GM20431 (cell line): ENCODE measurements around the gene HCRTR2.
"Not testable (repeated sequence)": the region's sequence is repeated elsewhere in the genome, so short reads cannot be mapped to it uniquely, and the experiment has no call there.

ENCODE experiments used
- in situ Hi-C: fragments of 300-500 bp; cut with MseI, MboI; formaldehyde crosslinking; loops from one replicate; pipeline ENCODE4 v1.15.0; 2020; ENCODE audit warnings: low sequenced_read_pairs; ENCODE audit not compliant: unreplicated experiment

HCRTR2 gene

DNA sequence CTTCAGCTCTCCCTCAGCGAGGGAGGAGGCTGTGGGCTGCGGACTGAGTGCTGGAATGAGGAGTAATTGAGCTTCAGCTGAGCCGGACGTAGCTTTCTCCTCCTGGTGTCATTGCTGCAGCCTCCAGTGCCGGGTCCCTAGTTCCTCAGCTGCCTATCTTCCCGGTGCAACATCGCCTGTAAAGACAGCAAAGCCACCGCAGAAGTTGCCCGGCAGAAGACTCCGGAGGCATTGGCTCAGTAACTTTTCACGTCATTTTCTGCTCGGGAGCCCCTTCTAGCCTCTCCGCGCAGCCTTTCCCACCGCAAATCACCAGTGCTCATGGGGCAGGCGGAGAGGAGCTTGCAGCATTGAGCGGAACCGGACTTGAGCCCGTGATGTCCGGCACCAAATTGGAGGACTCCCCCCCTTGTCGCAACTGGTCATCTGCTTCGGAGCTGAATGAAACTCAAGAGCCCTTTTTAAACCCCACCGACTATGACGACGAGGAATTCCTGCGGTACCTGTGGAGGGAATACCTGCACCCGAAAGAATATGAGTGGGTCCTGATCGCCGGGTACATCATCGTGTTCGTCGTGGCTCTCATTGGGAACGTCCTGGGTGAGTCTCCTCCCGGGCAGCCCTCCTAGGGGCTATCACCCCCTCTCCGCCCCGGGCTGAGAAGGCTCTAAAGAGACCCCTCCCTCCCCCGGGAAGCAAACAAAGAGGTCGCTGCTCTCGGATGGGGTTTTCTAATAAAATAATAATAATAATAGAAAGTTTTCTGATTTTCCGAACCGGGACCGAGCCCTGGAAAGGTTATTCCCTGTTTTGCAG, at the start of gene HCRTR2:
TSS of gene HCRTR2 (plus strand) at position 305 of the 816 bp plus-strand sequence. CDS start at position 378, 73 bp downstream.
- in situ Hi-C loops, result no loop called here

DNA sequence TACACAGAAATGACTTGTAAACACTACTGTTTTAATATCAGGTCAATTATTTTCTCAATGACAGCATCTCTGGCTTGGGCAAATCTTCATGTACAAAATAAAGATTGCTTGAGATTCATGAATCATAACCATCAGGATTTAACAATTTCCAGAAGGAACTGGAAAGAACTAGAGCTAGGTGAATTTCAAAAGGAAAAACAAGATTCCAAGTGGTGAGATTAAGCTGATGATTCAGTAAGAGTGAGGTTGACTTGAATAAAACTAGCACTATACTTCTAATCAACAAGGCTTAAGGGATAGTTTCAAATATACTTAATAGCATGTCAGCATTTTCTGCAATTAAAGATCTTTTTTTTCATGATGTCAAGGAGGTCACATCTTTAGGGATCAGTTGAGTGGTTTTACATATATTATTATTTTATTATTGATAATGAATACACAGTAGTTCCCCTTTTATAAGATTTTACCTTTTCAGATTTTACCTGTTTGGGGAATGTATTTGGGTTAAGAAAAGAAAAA, 43.5 kb upstream of the HCRTR2 start:
- in situ Hi-C loops, result no loop called here

DNA sequence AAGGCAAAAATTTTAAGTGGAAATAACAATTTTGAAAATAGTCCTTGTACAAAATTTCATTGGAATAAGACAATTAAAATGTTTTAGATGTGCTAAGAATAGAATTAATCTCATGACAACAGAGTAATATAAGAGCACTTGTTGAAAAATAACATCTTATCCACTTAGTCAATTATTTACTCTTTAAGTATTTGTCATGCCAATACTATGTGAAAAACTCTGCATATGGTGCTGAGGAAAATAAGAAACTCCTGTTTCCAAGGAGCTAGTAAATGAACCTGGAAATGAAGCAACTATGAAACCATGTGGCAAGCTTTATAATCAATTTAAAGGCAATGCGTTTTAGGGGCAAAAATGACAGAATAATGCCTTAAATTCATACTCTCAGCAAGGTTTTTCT, 42.7 kb upstream of the HCRTR2 start:
- in situ Hi-C loops, result no loop called here

DNA sequence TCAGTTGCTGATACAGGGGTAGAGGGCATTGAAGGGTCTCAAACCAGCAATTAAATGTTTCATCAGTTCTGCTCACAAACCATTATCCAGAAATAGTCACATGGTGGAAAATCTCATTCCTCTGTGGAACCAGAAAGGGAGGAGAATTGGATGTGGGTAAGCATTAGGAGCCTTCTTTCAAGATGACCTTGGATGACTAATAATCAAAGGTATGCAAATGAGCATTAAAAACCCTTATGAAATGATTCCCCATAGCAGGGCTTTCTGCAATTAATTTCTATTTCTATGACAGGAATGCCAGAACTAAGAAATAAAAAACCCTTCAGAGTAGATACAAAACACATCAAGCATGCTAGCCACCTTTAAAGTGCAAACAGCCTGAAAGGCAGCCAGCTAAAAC, 37.4 kb upstream of the HCRTR2 start:
- in situ Hi-C loops, result no loop called here

DNA sequence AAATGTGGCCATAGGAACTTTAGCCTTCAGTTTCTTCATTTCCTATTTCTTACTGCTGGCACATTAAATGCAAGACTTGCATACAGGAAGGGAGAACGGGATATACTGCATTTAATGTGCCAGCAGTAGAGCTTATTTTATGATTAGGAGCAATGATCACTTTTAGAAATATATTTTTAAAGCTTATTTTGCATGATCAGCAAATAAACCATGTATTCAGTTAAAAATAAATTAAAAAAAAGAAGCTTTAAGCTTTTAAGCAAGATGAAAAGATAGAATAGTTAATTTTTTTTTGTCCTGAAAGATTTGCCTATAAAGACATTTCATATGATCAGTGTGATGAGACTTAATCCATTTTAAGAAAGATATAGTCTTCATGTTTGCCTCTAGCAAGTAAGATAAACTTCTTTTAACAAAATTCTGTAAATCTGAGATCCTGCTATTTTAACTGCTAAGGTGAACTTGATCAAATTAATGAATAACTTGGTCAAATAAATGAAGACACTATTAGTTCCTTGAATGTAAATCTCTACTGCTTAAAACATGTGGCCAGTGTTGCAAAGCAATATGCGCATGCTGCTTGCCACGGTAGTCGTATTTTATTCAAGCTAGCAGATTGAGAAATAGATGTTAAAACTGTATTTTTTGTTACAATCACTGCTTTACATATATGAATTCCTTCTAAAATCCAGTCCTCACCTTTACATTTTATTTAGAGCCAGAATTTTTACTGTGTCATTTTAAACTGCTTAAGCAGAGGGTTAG, 36.2 kb upstream of the HCRTR2 start:
- in situ Hi-C loops, result no loop called here

DNA sequence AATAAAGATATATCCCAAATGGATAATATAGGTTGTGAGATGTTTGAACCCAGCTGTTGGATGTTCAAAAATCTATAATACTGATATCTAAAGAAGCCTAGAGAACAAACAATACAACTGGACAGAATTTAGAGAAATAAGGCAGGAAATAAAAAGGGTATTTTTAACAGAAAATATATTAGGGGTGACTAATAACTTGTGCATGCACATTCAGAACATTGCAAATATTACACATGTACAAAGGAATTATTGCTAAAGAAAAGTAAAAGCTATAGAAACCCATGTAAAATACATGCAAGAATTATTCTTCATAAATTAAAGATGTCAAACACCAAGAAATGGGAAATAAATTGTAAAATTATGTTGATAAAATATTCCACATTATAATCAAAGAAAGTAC, 32.7 kb upstream of the HCRTR2 start:
- in situ Hi-C loops, result no loop called here

DNA sequence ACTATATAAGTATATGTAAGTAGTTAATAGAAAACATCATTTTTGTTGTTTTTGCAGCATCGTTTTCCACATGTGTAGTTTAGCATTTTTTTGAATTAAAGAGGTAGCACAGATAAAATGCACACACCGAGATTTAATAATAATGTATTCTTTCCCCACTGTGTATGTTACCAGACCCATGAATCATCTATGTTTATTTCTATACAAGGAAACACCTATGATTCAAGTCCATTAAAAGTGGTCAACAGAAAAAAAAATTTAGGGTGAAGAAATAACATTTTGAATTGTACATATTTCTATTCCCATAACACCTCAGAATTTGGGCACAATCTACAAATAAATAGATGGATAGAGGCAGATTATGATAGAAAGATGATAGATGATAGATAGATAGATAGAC, 31.7 kb upstream of the HCRTR2 start:
- in situ Hi-C loops, result no loop called here

DNA sequence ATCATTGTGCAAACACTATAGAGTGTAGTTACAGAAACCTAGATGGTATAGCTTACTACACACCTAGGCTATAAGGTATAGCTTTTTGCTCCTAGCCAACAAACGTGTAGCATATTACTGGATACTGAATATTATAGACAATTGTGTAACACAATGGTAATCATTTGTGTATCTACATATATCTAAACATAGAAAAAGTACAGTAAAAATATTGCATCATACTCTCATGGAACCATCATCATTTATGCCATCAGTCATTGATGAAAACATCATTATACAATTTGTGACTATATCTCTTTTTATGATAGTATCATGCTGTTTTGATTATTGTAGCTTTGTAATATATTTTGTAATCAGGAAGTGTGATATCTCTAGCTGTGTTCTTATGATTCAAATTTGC, 21.0 kb upstream of the HCRTR2 start:
- in situ Hi-C loops, result no loop called here

DNA sequence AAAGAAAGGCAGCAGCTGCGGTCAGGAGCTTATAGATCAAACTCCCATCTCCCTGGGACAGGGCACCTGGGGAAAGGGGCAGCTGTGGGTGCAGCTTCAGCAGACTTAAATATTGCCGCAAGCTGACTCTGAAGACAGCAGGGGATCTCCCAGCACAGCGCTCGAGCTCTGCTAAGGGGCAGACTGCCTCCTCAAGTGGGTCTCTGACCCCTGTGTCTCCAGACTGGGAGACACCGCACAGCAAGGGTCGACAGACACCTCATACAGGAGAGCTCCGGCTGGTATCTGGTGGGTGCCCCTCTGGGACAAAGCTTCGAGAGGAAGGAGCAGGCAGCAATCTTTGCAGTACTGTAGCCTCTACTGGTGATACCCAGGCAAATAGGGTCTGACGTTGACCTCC, 15.5 kb upstream of the HCRTR2 start:
- in situ Hi-C loops, result not testable (repeated sequence)

DNA sequence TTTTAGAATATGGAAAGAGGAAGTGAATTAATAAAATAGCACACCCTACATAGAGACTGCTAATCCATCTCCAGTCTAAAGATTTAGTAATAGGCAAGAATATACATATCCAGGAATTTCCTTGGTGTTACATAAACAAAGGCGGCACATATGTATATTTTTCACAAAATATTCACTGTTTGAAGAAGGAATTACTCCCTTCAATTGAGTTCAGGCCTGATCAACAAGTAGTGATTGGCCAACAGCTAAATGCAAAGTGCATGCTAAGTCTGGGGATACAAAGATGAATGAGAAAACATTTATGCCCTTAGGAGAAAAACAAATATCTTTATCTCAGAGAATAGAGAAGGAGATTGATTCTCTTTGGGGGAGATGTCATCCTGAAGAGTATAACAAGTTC, 6.5 kb upstream of the HCRTR2 start:
- in situ Hi-C loops, result no loop called here

DNA sequence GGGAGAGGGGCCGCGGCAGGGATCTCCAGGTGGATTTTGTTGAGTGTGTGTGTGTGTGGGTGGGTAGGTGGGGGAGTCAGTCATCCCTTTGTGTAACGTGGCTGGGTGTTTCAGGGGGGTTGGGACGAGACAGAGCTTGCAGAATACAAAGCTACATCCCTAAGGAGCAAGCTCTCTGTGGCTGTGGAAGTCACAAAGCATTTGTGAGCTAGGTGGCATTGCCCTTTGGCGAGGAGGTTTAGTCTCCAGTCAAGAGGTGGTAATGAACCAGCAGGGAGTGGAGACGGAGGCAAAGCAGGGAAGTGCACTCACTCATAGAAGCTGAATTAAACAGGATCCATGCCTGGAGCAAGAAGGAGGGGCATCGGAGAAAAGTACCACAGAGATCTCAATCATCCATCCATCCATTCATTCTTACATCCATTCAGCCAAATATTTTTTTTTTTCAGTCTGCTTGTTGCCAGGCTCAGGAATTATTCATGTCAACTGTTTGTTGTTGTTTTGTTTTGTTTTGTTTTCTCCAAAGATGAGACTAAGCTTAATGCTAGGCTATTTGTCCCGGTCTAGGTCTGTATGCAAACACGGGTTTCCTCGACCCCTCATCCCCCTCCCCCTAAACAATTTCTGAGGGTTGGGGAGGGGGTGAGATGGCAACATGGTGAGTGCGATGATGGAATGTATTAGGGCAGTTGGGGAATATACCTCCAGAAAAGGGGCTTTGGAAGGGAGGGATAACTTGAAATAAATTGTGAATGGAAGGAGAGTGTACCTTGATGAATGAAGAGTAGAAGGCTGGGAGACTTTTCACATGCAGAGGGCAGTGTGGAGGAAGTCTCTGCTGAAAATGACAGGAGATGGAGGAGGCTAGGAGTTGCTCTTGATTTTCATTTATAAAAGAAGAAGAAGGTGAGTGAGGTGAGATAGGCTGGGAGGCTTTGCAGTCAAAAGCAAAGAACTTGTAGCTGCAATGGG, 1.0 kb downstream of the HCRTR2 start:
- in situ Hi-C loops, result no loop called here

DNA sequence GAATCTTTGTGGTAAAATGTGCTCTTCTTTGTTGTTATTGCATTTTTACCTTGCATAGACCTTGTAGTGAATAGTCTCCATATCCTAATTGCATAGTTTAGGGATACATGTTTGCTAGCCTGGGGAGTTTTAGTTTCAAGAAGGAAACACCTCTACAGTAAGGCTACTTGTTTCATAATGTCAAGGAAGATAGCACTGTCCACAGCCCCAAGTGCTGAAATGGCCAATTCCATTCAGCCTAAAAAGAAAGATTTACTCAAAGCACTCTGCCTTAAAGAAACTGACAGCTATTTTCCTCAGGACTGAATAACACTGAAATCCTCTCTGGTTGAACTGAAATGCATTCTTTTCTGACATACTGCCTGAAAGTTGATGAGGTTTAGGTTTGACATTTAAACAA, 2.6 kb downstream of the HCRTR2 start:
- in situ Hi-C loops, result no loop called here

DNA sequence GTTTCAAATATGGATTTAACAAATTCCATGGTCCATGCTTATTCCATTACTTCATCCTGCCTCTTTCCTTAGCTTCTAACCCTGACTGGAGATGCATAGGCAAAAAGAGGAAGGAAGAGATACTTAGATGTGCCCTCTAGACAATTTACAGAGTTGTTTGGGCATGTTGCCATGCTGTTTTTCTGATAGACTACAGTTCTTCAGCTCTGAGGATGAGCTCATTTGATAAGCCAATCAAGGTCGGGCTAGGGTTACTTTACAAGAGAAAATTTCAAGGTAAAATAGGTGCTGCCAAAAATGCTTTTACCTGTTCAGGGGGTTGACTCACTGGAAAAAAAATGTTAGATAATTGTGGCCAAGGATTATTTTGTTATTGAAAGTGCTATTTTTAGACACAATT, 5.9 kb downstream of the HCRTR2 start:
- in situ Hi-C loops, result no loop called here

DNA sequence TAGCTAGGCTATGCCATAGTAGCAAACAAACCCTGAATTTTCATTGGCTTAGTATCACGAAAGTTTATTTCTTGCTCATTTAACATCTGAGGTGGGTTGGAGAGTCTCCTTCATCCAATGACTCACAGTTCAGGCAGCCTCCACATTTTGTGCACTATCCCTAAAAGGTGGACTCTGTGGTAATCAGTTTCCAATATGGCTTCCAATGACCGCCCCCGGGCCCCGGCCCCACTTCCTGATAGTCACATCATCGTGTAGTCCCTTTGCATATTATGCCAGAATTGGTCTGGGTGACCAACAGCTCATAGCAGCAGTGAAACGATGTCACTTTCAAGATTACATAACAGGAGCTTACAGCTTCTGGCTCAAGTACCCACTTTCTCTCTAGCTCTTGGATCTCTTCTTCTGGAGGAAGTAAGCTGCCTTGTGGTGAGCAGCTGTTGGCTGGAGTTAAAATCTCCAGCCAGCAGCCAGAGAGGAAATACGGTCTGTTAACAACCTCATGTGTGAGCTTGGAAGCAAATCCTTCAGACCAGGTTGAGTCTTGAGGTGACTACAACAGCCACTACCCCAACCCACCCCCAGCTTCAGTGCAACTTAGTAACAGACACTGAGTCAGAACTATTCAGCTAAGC, 7.8 kb downstream of the HCRTR2 start:
- in situ Hi-C loops, result no loop called here

DNA sequence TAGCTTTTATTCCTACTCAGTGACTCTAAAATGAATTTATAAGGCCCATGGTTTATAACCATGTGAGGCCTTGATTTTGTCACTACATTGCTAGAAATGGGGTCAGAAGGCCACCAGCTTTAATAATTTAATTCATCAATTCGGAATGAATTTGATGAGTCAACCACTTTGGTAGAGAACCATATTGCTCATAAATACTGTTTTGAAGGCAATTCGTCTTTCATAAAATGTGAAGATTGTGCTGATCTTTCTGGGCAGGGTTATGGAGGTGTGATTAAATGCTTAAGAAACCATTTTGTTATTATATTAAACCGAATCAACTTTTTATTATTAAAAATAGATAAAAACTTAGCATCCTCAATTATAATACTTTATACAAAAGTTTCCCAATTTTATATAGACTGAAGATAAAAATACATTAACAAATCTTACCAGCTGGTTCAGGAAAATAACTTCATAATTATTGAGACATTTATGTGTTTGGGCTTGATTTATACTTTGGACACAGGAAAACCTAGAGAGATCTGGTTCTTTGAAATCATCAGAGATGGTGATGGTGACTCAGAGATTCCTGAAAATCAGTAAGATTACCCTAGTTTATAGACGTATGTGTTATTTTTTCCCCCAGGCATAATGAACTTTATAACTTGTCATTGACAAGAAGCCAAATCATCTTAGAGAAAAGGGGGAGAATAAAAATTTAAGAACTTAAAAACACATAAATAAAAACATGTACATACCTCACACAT, 10.6 kb downstream of the HCRTR2 start:
- in situ Hi-C loops, result no loop called here

DNA sequence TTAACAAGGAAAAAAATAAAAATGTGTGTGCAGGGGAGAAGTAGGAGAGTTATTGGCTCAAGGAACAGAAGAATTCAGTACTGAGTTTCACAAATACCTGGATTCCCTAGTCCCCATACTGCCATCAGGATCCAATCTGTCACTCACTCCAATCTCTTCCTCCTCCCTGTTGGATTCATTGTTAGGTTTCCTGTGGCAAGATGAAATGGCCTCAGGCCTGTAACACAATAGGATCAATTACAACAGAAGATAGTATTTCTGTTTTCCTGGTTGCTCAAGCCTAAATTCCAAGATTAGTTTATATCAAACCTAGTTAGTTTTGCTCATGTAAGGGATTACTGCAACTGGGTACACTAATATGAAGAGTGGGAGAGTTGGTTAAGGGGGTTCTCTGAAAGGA, 24.4 kb downstream of the HCRTR2 start:
- in situ Hi-C loops, result no loop called here

DNA sequence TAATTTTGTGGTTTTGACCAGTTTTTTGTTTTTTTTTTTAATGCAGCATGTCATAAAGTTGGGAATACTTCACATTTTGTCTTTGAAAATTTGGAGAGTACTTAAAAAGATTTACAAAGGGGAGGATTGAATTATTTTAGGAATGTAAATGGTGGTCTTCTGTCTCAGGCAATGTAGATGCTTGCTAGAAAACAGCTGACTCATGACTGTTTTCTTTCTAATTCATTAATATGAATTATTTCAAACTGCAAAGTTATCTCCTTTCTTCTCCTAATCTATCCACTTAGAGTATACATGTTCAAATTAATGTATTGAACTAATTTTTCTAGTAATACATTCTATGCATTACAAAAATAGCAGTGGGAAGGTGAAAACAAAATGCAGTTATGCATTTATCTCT, 24.9 kb downstream of the HCRTR2 start:
- in situ Hi-C loops, result no loop called here

DNA sequence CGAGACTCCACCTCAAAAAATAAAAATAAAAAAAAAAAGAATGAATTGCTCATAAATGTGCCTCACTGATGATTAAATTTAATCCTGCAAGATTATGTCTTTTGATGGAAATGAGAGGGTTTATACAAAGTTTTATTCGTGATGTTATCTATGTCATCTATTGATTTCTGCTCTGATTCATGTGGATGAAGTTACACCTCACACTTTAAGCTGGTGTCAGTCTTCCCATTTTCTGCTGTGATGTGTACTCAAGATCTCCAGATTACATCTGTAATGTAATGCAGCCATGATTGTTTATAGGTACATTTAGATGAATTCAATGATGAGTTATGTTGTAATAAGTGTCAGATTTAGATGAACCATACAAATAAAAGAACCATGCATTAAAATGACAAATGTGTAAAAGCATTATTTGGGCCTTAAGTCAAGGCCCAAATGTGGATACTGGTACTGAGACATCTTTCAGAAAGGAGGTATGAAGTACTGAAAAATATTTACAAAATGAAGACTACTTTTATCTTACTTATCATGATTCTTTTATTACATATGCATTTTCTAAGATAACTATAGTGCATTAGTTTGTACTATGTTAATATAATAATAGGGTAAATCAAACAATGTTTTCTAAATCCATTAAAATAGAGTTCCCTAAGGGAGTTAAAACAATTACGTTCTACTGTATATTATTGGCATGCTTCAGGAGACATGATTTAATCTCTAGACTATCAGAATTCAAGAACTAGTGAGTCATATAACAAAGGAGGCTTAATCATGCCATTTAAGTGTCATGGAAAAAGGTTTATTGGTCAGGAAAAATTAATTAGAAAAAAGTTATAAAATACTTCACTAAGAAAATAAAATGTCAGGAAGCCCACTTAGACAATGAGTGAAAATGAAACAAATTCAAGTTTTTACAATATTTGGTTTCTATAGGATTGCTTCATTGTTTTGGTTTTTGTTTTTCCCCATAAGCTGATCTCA, 34.5 kb downstream of the HCRTR2 start:
- in situ Hi-C loops, result no loop called here
